ENCODE results near the gene ATP5PD.

Gene ATP5PD

DNA sequence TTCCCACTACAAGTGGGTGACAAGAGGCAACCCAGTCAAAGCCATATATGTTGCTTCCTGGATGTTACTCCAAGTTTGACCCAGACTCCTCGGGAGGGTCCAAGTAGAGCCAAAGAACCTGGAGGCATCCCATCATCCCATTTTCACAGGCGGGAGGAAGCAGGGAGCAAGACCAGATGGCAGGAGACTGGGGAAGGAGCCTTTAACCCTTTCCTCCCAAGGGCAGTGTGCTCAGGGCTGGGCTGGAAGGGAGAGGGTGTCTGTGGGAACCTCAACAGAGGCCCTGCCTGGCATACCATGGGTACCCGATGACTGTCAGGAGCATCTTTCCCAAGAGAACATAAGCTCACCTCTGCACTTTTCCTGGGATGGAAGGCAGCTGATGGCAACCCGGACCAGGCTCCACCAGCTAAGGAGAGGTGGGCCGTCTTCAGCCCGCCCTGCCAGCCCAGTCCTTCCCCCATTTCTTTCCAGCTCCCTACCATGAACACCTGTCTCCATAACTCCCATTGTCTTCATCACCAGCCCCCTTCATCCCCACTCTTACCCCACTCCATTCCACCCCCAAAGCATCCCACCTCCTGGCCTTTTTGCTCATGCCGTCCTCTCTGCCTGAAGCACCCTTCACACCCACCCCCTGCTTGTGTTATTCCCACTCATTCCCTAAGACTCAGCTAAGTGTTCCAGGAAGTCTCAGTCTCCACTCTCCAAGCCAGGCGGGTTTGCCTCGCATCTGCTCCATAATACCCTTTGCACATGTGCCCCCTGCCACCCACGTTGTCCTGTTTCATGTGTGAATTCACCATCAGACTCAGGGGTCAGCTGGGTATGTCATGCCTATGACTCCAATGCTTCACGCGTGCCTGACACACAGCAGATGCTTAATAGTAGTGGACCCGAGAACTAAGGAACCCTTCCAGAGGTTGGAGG lies 35.1 kb upstream of the ATP5PD start:
- H3K4me1 ChIP-seq (ENCODE audit: low read length): peaks cover 29% of the 10 kb centered on the region
- no peaks in the 10 kb centered on the region for H4K20me1 ChIP-seq (ENCODE audit: insufficient read depth, low read length)
- no peak overlapping the region for H3K4me2 ChIP-seq (ENCODE audit: low read length)
- TF ChIP-seq, protein P1, sequence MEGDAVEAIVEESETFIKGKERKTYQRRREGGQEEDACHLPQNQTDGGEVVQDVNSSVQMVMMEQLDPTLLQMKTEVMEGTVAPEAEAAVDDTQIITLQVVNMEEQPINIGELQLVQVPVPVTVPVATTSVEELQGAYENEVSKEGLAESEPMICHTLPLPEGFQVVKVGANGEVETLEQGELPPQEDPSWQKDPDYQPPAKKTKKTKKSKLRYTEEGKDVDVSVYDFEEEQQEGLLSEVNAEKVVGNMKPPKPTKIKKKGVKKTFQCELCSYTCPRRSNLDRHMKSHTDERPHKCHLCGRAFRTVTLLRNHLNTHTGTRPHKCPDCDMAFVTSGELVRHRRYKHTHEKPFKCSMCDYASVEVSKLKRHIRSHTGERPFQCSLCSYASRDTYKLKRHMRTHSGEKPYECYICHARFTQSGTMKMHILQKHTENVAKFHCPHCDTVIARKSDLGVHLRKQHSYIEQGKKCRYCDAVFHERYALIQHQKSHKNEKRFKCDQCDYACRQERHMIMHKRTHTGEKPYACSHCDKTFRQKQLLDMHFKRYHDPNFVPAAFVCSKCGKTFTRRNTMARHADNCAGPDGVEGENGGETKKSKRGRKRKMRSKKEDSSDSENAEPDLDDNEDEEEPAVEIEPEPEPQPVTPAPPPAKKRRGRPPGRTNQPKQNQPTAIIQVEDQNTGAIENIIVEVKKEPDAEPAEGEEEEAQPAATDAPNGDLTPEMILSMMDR (IDR thresholded peaks at IDR 0.05; ENCODE audit: low read depth, low read length): no peak
- no peak for TF ChIP-seq EZH2phosphoT487 (IDR thresholded peaks at IDR 0.05; ENCODE audit: low read depth)
- H3K4me3 ChIP-seq (ENCODE audit: low read length): no peak overlapping the region
- peaks cover 5% of the 10 kb centered on the region; the same call in 1 of the 2 replicates for H3K27me3 ChIP-seq (ENCODE audit: low read depth, low read length)
- H2AFZ ChIP-seq (ENCODE audit: low read depth, low read length): no peak overlapping the region
- no peak overlapping the region for H3K9ac ChIP-seq (ENCODE audit: low read length)
- no peaks in the 10 kb centered on the region for H3K9me3 ChIP-seq (ENCODE audit: insufficient read depth, low read length)
- H3K79me2 ChIP-seq (ENCODE audit: low read length): no peaks in the 10 kb centered on the region
- no peaks in the 10 kb centered on the region for H3K36me3 ChIP-seq (replicated peaks; ENCODE audit: low read depth, low read length)
- no peak overlapping the region for H3K27ac ChIP-seq (ENCODE audit: low read length)

DNA sequence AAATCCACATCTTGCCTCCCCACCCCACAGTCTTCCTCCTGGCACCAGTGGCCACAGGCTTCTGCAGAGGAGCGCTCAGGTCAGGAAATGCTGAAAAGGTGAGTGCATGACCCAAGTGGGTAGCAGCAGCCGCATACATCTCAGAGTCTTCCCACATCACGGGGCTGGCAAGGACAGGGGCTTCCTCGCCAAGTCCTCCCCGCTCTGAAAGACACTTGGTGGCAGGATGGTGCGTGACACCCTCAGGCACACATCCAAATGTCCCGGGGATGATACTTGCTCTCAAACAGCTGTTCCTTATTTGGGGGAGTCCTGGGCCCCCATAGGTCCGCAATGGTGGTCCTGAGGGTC lies 32.2 kb upstream of the ATP5PD start:
- Histone ChIP-seq H3K4me1 (ENCODE audit: low read length) (peaks cover 31% of the 10 kb centered on the region), H3K27me3 (ENCODE audit: low read depth, low read length) (peaks cover 5% of the 10 kb centered on the region; the same call in 1 of the 2 replicates), H2AFZ (ENCODE audit: low read depth, low read length) (no peak overlapping the region), H3K79me2 (ENCODE audit: low read length) (no peaks in the 10 kb centered on the region), H3K4me3 (ENCODE audit: low read length) (peak overlapping the region; percentile 80), H4K20me1 (ENCODE audit: insufficient read depth, low read length) (no peaks in the 10 kb centered on the region), H3K4me2 (ENCODE audit: low read length) (peak overlapping the region; percentile 100), H3K27ac (ENCODE audit: low read length) (peak overlapping the region; percentile 89), H3K9me3 (ENCODE audit: insufficient read depth, low read length) (no peaks in the 10 kb centered on the region), H3K9ac (ENCODE audit: low read length) (peak overlapping the region; percentile 79), H3K36me3 (replicated peaks; ENCODE audit: low read depth, low read length) (no peaks in the 10 kb centered on the region)
- TF ChIP-seq, protein P1 (IDR thresholded peaks at IDR 0.05; ENCODE audit: low read depth, low read length): no peak
- TF ChIP-seq EZH2phosphoT487 (IDR thresholded peaks at IDR 0.05; ENCODE audit: low read depth): no peak

DNA sequence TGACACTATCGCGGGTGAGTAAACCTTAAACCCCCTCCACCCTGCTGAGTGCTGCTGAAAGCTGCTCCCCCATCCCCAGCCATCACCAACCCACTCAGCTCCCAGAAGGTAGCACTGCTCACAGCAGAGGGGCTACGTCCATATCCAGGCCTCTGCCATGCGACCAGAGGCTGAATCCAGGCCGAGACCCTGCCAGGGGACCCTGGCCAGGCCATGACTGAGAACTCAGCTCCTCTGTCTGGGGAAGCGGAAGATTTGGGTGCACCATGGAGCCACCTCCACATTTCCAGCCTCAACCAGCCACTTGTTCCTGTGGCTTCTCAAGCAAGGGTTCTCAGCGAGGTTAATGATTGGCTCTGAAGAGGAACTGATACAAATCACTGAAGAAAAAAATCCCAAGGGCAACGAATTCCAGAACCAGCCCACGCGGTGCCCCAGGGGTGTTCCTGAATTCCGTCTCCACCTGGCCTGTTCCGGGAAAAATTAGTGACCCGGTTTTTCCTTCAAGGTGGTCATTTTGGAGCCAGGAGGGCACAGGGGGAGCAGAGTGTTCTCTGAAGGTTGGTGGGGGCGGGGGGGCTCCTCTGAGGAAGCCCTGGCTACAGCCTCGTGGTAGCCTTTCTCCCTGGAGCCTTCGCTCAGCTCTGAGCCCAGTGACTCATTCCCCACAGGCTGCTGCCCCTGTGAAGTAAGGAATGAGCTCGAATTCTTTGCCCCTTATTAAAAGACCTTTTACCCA lies 31.7 kb upstream of the ATP5PD start:
- TF ChIP-seq EZH2phosphoT487 (IDR thresholded peaks at IDR 0.05; ENCODE audit: low read depth): no peak
- TF ChIP-seq, protein P1 (IDR thresholded peaks at IDR 0.05; ENCODE audit: low read depth, low read length): no peak
- H3K36me3 ChIP-seq (replicated peaks; ENCODE audit: low read depth, low read length): no peaks in the 10 kb centered on the region
- H3K9me3 ChIP-seq (ENCODE audit: insufficient read depth, low read length): no peaks in the 10 kb centered on the region
- no peak overlapping the region for H2AFZ ChIP-seq (ENCODE audit: low read depth, low read length)
- H3K79me2 ChIP-seq (ENCODE audit: low read length): no peaks in the 10 kb centered on the region
- peaks cover 31% of the 10 kb centered on the region for H3K4me1 ChIP-seq (ENCODE audit: low read length)
- H3K27ac ChIP-seq (ENCODE audit: low read length): peak overlapping the region; percentile 89
- H3K9ac ChIP-seq (ENCODE audit: low read length): peak overlapping the region; percentile 79
- H3K4me2 ChIP-seq (ENCODE audit: low read length): peak overlapping the region; percentile 100
- H3K27me3 ChIP-seq (ENCODE audit: low read depth, low read length): peaks cover 5% of the 10 kb centered on the region; the same call in 1 of the 2 replicates
- H4K20me1 ChIP-seq (ENCODE audit: insufficient read depth, low read length): no peaks in the 10 kb centered on the region
- H3K4me3 ChIP-seq (ENCODE audit: low read length): peak overlapping the region; percentile 80

Data from OCI-LY3 (cell line).